Keratinocyte (primary cell): ENCODE results near the gene CERK. TPM values are rescaled to one million over a fixed set of nuclear protein-coding genes. Genes with fewer than 3 reads are reported as not detected.

Experiments
- DNase-seq: peaks from one replicate; pipeline ENCODE4 v3.0.0-alpha.2; 2011; ENCODE audit warnings: low read depth, missing footprints, low spot score
- FAIRE-seq: peaks from 2 replicates; lab custom pipeline; 2011; peaks lifted over from hg19 to GRCh38; lab: Jason Lieb, UNC
- H2AFZ ChIP-seq: 2 replicates; pipeline ENCODE4 v1.6.0; 2012; ENCODE audit warnings: low read length, control low read depth, inconsistent platforms; ENCODE audit not compliant: control insufficient read depth
- H3K27ac ChIP-seq: 2 replicates; pipeline ENCODE4 v1.5.1; 2011; ENCODE audit warnings: low read length; ENCODE audit not compliant: control insufficient read depth, insufficient read depth
- H3K27me3 ChIP-seq: 3 replicates; pipeline ENCODE4 v1.6.0; 2011; ENCODE audit warnings: low read length; ENCODE audit not compliant: control insufficient read depth, insufficient read depth; ENCODE audit errors: extremely low read depth
- H3K36me3 ChIP-seq, 2 experiments: 2 replicates in 1 of 2; 3 replicates in 1 of 2; pipeline ENCODE4 v1.5.1; 2011; ENCODE audit warnings: low read length in 2 of 2, mild to moderate bottlenecking in 1 of 2; ENCODE audit not compliant: control insufficient read depth in 2 of 2, insufficient read depth in 2 of 2; ENCODE audit errors: extremely low read depth in 1 of 2
- H3K4me1 ChIP-seq: 3 replicates; pipeline ENCODE4 v1.5.1; 2011; ENCODE audit warnings: low read length; ENCODE audit not compliant: control insufficient read depth, insufficient read depth; ENCODE audit errors: extremely low read depth
- H3K4me2 ChIP-seq: 3 replicates; pipeline ENCODE4 v1.6.0; 2011; ENCODE audit warnings: low read depth, low read length; ENCODE audit not compliant: control insufficient read depth, insufficient read depth; ENCODE audit errors: extremely low read depth
- H3K4me3 ChIP-seq, 3 experiments: fragments of 200-600 bp in 1 of 3; sonication (generic) in 1 of 3; 2 replicates in 2 of 3; 3 replicates in 1 of 3; pipeline ENCODE4 v1.5.1; 2011 to 2016; ENCODE audit warnings: low read length in 3 of 3, mild to moderate bottlenecking in 3 of 3, control low read depth in 2 of 3, inconsistent platforms in 1 of 3, low read depth in 1 of 3, mixed read lengths in 1 of 3, mixed run types in 1 of 3, moderate library complexity in 1 of 3; ENCODE audit not compliant: control insufficient read depth in 2 of 3, insufficient read depth in 2 of 3; ENCODE audit errors: extremely low read depth in 1 of 3
- H3K79me2 ChIP-seq: 2 replicates; pipeline ENCODE4 v1.6.0; 2012; ENCODE audit warnings: low read length; ENCODE audit not compliant: control insufficient read depth, insufficient read depth
- H3K9ac ChIP-seq: 3 replicates; pipeline ENCODE4 v1.6.0; 2011; ENCODE audit warnings: low read length; ENCODE audit not compliant: control insufficient read depth, insufficient read depth; ENCODE audit errors: extremely low read depth
- H3K9me1 ChIP-seq: 3 replicates; pipeline ENCODE4 v1.6.0; 2011; ENCODE audit warnings: low read length; ENCODE audit not compliant: control insufficient read depth, insufficient read depth; ENCODE audit errors: extremely low read depth
- H3K9me3 ChIP-seq: 2 replicates; pipeline ENCODE4 v1.5.1; 2012; ENCODE audit warnings: low read depth, low read length; ENCODE audit not compliant: control insufficient read depth
- H4K20me1 ChIP-seq: 3 replicates; pipeline ENCODE4 v1.6.0; 2011; ENCODE audit warnings: low read length; ENCODE audit not compliant: control insufficient read depth, insufficient read depth; ENCODE audit errors: extremely low read depth
- EZH2 ChIP-seq: IDR thresholded peaks from one replicate; pipeline ENCODE4 v1.6.1; 2012; ENCODE audit warnings: inconsistent platforms, mild to moderate bottlenecking, low read length, moderate library complexity
- dilution Hi-C: fragments of 300-500 bp; cut with MboI; formaldehyde crosslinking; loops from one replicate; pipeline ENCODE4 v1.7.0; 2020; ENCODE audit warnings: low sequenced_read_pairs; ENCODE audit not compliant: extremely low pct_ligation_motif_present
- polyA plus RNA-seq, 5 experiments: library from polyadenylated mRNA; depleted of rRNA in 3 of 5; stranded (reverse) in 3 of 5; stranded (forward) in 1 of 5; unstranded in 1 of 5; fragments of >200 nt; gene quantifications; 1 replicate in 1 of 5; 2 replicates in 3 of 5; 3 replicates in 1 of 5; pipeline versions ENCODE4 v1.2.1 to v1.2.3, GENCODE V29; 2011 to 2012; ENCODE audit warnings: missing spikeins in 2 of 5, low read depth in 1 of 5, low replicate concordance in 1 of 5
- TF ChIP-seq, protein P1 (sequence below), 3 experiments: IDR thresholded peaks in 1 of 3; conservative IDR thresholded peaks in 1 of 3; optimal IDR thresholded peaks in 1 of 3; 2 replicates in 2 of 3; 3 replicates in 1 of 3; pipeline versions ENCODE3 to v1.5.1; 2011; ENCODE audit warnings: low read length in 3 of 3, mild to moderate bottlenecking in 3 of 3, moderate library complexity in 2 of 3, control low read depth in 1 of 3, inconsistent platforms in 1 of 3; ENCODE audit not compliant: insufficient read depth in 2 of 3; ENCODE audit errors: extremely low read depth in 1 of 3

CERK gene
- polyA plus RNA-seq, 1 donor (not counting 4 experiments of a cell fraction or from before 2014, with no cell fraction given) = 11.9 TPM

DNA sequence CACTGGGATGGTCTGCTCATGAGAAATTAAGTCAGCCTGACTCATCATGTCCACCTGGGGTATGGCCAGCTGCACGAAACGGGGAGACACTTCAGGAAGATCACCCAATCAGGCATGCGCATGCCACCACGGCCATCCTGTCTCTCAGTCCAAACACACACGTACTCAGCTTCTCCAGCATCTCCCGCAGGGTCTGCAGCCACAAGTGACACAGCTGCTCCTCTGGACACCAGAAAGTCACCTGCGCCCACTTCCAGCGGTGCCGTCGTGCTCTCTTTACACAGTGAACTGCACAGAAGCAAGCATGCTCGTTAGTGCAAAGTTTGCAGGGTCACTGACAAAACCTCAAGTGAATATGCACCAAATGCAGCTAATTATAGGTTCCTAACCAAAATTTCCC lies 18.1 kb downstream of the CERK start:
- Histone ChIP-seq H3K27ac (no peak overlapping the region), H3K27me3 (no peaks in the 10 kb centered on the region), H4K20me1 (no peaks in the 10 kb centered on the region), H3K9me1 (no peaks in the 10 kb centered on the region), H3K4me3 (no peak overlapping the region), H3K79me2 (no peaks in the 10 kb centered on the region), H3K4me2 (no peak overlapping the region), H2AFZ (no peak overlapping the region), H3K36me3 (peaks cover 7 to 9% of the 10 kb centered on the region in 2 experiments), H3K9me3 (no peaks in the 10 kb centered on the region), H3K9ac (no peak overlapping the region), H3K4me1 (peaks cover 7% of the 10 kb centered on the region)
- TF ChIP-seq EZH2 = no peak
- TF ChIP-seq, protein P1, sequence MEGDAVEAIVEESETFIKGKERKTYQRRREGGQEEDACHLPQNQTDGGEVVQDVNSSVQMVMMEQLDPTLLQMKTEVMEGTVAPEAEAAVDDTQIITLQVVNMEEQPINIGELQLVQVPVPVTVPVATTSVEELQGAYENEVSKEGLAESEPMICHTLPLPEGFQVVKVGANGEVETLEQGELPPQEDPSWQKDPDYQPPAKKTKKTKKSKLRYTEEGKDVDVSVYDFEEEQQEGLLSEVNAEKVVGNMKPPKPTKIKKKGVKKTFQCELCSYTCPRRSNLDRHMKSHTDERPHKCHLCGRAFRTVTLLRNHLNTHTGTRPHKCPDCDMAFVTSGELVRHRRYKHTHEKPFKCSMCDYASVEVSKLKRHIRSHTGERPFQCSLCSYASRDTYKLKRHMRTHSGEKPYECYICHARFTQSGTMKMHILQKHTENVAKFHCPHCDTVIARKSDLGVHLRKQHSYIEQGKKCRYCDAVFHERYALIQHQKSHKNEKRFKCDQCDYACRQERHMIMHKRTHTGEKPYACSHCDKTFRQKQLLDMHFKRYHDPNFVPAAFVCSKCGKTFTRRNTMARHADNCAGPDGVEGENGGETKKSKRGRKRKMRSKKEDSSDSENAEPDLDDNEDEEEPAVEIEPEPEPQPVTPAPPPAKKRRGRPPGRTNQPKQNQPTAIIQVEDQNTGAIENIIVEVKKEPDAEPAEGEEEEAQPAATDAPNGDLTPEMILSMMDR (optimal IDR thresholded peaks at IDR 0.05 in 1 of 3, IDR thresholded peaks at IDR 0.05 in 1 of 3, conservative IDR thresholded peaks at IDR 0.05 in 1 of 3; ENCODE audit: extremely low read depth in 1 of 3, insufficient read depth in 2 of 3, low read length in 3 of 3) = no peak
- no peak for FAIRE-seq
- dilution Hi-C loops = no loop called here
- no peak for DNase-seq

DNA sequence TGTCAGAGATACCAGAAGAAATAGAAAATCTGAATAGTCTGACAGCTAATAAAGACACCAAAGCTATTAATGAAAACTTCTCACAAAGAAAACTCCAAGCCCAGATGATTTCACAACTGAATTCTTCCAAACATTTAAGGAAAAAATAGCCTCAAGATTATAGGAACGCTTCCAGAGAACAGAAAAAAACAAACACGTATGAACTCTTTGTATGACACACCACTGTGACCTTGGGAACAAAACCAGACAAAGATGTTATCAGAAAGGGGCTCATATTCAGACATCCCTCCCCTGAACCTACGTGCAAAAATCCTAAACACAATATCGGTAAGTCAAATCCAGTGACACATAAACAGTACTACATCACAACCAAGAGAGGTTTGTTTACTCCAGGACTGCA lies 23.5 kb downstream of the CERK start:
- H3K4me1 ChIP-seq = no peaks in the 10 kb centered on the region
- H3K36me3 ChIP-seq = peaks cover 13% of the 10 kb centered on the region in 2 experiments
- H3K27ac ChIP-seq = no peak overlapping the region
- FAIRE-seq = no peak
- no peak overlapping the region for H2AFZ ChIP-seq
- H3K27me3 ChIP-seq = no peaks in the 10 kb centered on the region
- no peaks in the 10 kb centered on the region for H3K79me2 ChIP-seq
- DNase-seq = no peak
- H3K4me2 ChIP-seq = no peak overlapping the region
- H3K9ac ChIP-seq = no peak overlapping the region
- H3K9me1 ChIP-seq = no peaks in the 10 kb centered on the region
- no peaks in the 10 kb centered on the region for H3K9me3 ChIP-seq
- TF ChIP-seq, protein P1 (optimal IDR thresholded peaks at IDR 0.05 in 1 of 3, IDR thresholded peaks at IDR 0.05 in 1 of 3, conservative IDR thresholded peaks at IDR 0.05 in 1 of 3; ENCODE audit: extremely low read depth in 1 of 3, insufficient read depth in 2 of 3, low read length in 3 of 3) = no peak
- no peak for TF ChIP-seq EZH2
- H4K20me1 ChIP-seq = no peaks in the 10 kb centered on the region
- dilution Hi-C loops = no loop called here
- H3K4me3 ChIP-seq = no peak overlapping the region
